GM12878 (cell line): ENCODE measurements around the gene CYP46A1. TPM values are rescaled to one million over a fixed set of nuclear protein-coding genes. Genes with fewer than 3 reads are reported as not detected.

Source experiments
- ATAC-seq: fragments of 200-7000 bp; cut with Tn5 transposase; 3 replicates; pipeline ENCODE4 v1.9.1; 2020; ENCODE audit warnings: mild to moderate bottlenecking, moderate library complexity
- BruUV-seq: library from RNA; stranded (reverse); fragments of 400-500 nt; replicated peaks from 2 replicates; lab custom pipeline; 2021; lab: Mats Ljungman, UMichigan
- CTCF ChIA-PET: fragments of 300-600 bp; sonication (Branson Sonifier 250); formaldehyde crosslinking; extraction: SDS; loops from one replicate; lab custom pipeline; 2021; ENCODE audit warnings: inconsistent platforms; lab: Yijun Ruan, JAX
- POLR2A ChIA-PET: fragments of 350-600 bp; formaldehyde crosslinking; extraction: SDS; loops from one replicate; lab custom pipeline; 2021; ENCODE audit warnings: inconsistent platforms; lab: Charles Lee
- RAD21 ChIA-PET: fragments of 300-600 bp; sonication (Branson Sonifier 250); formaldehyde crosslinking; loops from one replicate; lab custom pipeline; 2023; ENCODE audit warnings: antibody characterized with exemption; ENCODE audit not compliant: unreplicated experiment; lab: Charles Lee
- SMC1A ChIA-PET: fragments of 300-600 bp; sonication (Branson Sonifier 250); formaldehyde crosslinking; loops from one replicate; lab custom pipeline; 2023; ENCODE audit not compliant: unreplicated experiment, uncharacterized antibody; lab: Charles Lee
- DNase-seq: peaks from one replicate; pipeline ENCODE4 v3.0.0-alpha.2; 2011; ENCODE audit warnings: low read depth, low spot score
- FAIRE-seq: peaks from 3 replicates; lab custom pipeline; 2011; peaks lifted over from hg19 to GRCh38; lab: Jason Lieb, UNC
- H2AFZ ChIP-seq: 2 replicates; pipeline ENCODE4 v1.6.0; 2011; ENCODE audit warnings: low read depth, low read length, control low read depth; ENCODE audit not compliant: control insufficient read depth
- H3K27ac ChIP-seq: 2 replicates; pipeline ENCODE4 v1.5.1; 2011; ENCODE audit warnings: control low read depth; ENCODE audit not compliant: control insufficient read depth, insufficient read depth
- H3K27me3 ChIP-seq, 2 experiments: replicated peaks in 1 of 2; 2 replicates each; pipeline versions ENCODE4 v1.6.0 to v1.6.1; 2011; ENCODE audit warnings: low read length in 1 of 2; ENCODE audit not compliant: control insufficient read depth in 2 of 2, insufficient read depth in 2 of 2
- H3K36me3 ChIP-seq, 2 experiments: 2 replicates each; pipeline ENCODE4 v1.5.1; 2011; ENCODE audit warnings: low read length in 1 of 2; ENCODE audit not compliant: control insufficient read depth in 2 of 2, insufficient read depth in 2 of 2
- H3K4me1 ChIP-seq: 2 replicates; pipeline ENCODE4 v1.6.1; 2011; ENCODE audit warnings: mild to moderate bottlenecking, low read length, moderate library complexity, mixed read lengths; ENCODE audit not compliant: control insufficient read depth, insufficient read depth
- H3K4me2 ChIP-seq: 2 replicates; pipeline ENCODE4 v1.6.0; 2011; ENCODE audit warnings: control low read depth; ENCODE audit not compliant: control insufficient read depth, insufficient read depth
- H3K4me3 ChIP-seq: fragments of 200-600 bp; sonication (generic); 2 replicates; pipeline ENCODE4 v1.5.1; 2016
- H3K79me2 ChIP-seq: 2 replicates; pipeline ENCODE4 v1.6.0; 2011; ENCODE audit warnings: low read length; ENCODE audit not compliant: control insufficient read depth, insufficient read depth
- H3K9ac ChIP-seq: 2 replicates; pipeline ENCODE4 v1.8.0; 2011; ENCODE audit warnings: low read length, control low read depth, mixed read lengths; ENCODE audit not compliant: control insufficient read depth, insufficient read depth
- H3K9me3 ChIP-seq: replicated peaks from 3 replicates; pipeline ENCODE4 v1.5.1; 2011; ENCODE audit warnings: mild to moderate bottlenecking, low read length; ENCODE audit not compliant: control insufficient read depth, insufficient read depth
- H4K20me1 ChIP-seq: 2 replicates; pipeline ENCODE4 v1.6.0; 2011; ENCODE audit not compliant: control insufficient read depth, insufficient read depth
- CHD4 ChIP-seq: fragments of 200-600 bp; sonication (generic); IDR thresholded peaks from 2 replicates; pipeline ENCODE4 v1.6.1; 2016; ENCODE audit warnings: mild to moderate bottlenecking
- ESRRA ChIP-seq: IDR thresholded peaks from 2 replicates; pipeline ENCODE4 v1.6.1; 2012; ENCODE audit warnings: mild to moderate bottlenecking, low read length, improper control_type of control experiment
- HDAC2 ChIP-seq: fragments of 200-600 bp; sonication (generic); IDR thresholded peaks from 2 replicates; pipeline ENCODE4 v1.6.1; 2017
- RBBP5 ChIP-seq: fragments of 200-600 bp; sonication (generic); conservative IDR thresholded peaks from 2 replicates; pipeline ENCODE4 v1.6.1; 2016
- SMARCA5 ChIP-seq: fragments of 450-650 bp; IDR thresholded peaks from 2 replicates; pipeline ENCODE4 v1.6.1; 2017; ENCODE audit warnings: mild to moderate bottlenecking
- SREBF2 ChIP-seq: IDR thresholded peaks from 2 replicates; pipeline ENCODE4 v1.6.1; 2012; ENCODE audit warnings: mild to moderate bottlenecking, low read length
- TARDBP ChIP-seq: IDR thresholded peaks from 2 replicates; pipeline ENCODE4 v1.6.1; 2016; ENCODE audit warnings: borderline replicate concordance
- WRNIP1 ChIP-seq: IDR thresholded peaks from 2 replicates; pipeline ENCODE4 v1.6.1; 2011; ENCODE audit warnings: low read depth, low read length, improper control_type of control experiment, borderline replicate concordance
- ZNF274 ChIP-seq: IDR thresholded peaks from one replicate; pipeline ENCODE4 v1.8.0; 2011; ENCODE audit not compliant: insufficient read length, insufficient read depth
- WGBS: methylation state at CpG from one replicate; pipeline ENCODE4 v1.1.6; 2016; ENCODE audit warnings: low lambda C conversion rate; ENCODE audit not compliant: insufficient replicate concordance, insufficient coverage; ENCODE audit errors: missing lambda C conversion rate; 5-methylcytosine and 5-hydroxymethylcytosine counted together
- in situ Hi-C: fragments of 300-500 bp; cut with MboI; formaldehyde crosslinking; loops from 9 replicates; pipeline ENCODE4 v1.14.3; 2018; ENCODE audit warnings: mixed read lengths
- intact Hi-C: fragments of 100-400 bp; cut with micrococcal nuclease; formaldehyde crosslinking; loops from one replicate; pipeline ENCODE4 v1.14.2; 2022; ENCODE audit not compliant: unreplicated experiment
- polyA plus RNA-seq, 11 experiments: library from polyadenylated mRNA; depleted of rRNA in 4 of 11; unstranded in 6 of 11; stranded (reverse) in 5 of 11; fragments of >200 nt; fragmentation: Nextera tagmentation in 4 of 11; fragmentation: Illumina TruSeq in 1 of 11; extraction: Ambion mirVana in 4 of 11; extraction: Trizol in 1 of 11; gene quantifications; 1 replicate in 1 of 11; 2 replicates in 10 of 11; pipeline versions ENCODE4 v1.2.1 to v1.2.3, GENCODE V29; 2011 to 2016; ENCODE audit warnings: inconsistent platforms in 2 of 11, missing spikeins in 2 of 11, low read depth in 1 of 11
- total RNA-seq, 4 experiments: library from RNA; depleted of rRNA in 3 of 4; stranded (reverse); fragments of >200 nt in 3 of 4; fragmentation: Illumina TruSeq in 1 of 4; extraction: Trizol in 1 of 4; gene quantifications; 2 replicates each; pipeline versions ENCODE4 v1.2.1 to v1.2.3, GENCODE V29; 2013 to 2021
- TF ChIP-seq, protein P1 (sequence below): fragments of 150-350 bp; IDR thresholded peaks from 2 replicates; pipeline ENCODE4 v1.6.1; 2014; ENCODE audit warnings: mild to moderate bottlenecking, low read depth, low read length
- TF ChIP-seq, protein P2 (sequence below): fragments of 450-650 bp; IDR thresholded peaks from 2 replicates; pipeline ENCODE4 v1.6.1; 2017; ENCODE audit warnings: antibody characterized with exemption, mild to moderate bottlenecking, moderate library complexity
- TF ChIP-seq, protein P3 (sequence below): IDR thresholded peaks from 2 replicates; pipeline ENCODE4 v1.6.1; 2012; ENCODE audit warnings: mild to moderate bottlenecking, low read depth, low read length
- TF ChIP-seq, protein P4 (sequence below), 3 experiments: IDR thresholded peaks in 2 of 3; conservative IDR thresholded peaks in 1 of 3; 2 replicates each; pipeline ENCODE4 v1.5.1; 2011; ENCODE audit warnings: low read depth in 3 of 3, low read length in 3 of 3, mild to moderate bottlenecking in 3 of 3, control low read depth in 2 of 3, moderate library complexity in 2 of 3, inconsistent platforms in 1 of 3, mixed read lengths in 1 of 3; ENCODE audit not compliant: control insufficient read depth in 2 of 3, insufficient read depth in 1 of 3; ENCODE audit errors: extremely low read depth in 1 of 3

The CYP46A1 gene
- total and polyA plus RNA-seq, 10 of the 15 experiments (the other 5 are each of a cell fraction or from before 2014, with no cell fraction given), result 0.04 to 0.11 TPM; not detected in 8

DNA sequence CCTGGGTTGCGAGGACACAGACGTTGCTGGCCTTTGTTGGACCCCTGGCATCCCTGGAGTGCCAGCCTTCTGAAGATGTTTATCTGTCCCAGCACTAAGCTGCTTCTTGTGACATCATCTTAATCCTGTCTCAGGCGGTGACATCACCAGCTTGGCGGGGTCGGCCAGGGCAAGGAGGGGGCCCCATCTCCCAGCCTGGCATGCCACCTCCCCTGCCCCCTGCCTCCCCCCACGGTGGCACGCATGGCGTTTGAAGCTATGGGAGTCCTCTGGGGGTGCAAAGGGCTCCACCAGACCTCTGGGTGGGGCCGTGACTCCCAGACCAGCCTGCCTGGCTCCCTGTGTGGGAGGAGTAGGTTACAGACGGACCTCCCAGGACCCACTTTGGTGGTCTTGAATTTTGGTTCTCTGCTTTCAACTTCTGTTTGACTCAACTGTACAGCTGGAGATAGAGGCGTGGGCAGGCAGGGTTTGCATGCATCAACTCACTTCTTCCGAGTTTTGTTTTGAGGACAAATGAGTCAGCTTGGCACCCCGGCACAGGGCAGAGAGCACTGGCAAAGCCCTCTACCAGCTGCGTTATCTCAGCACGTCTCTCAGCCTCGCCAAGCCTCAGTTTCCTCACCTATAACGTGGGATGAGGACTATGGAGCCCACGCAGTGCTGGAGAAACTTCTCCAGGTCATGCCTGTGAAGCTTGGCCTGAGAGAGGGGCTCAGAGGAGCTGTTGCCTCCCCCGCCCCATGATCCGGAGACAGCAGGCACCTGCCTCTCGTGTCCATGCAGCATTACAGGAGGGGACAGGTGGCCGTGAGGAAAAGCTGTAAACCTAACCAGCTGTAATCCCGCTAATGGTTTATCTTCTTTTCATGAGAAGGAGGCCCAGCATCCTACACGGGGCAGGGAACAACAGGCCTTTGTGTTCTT, 70.3 kb downstream of the CYP46A1 start:
- ChIA-PET POLR2A (no interaction called here), CTCF (interaction anchor here (0.8 to 0.9 kb wide), 2 partner anchors 126 to 145 kb away, joined by 3 to 4 read pairs; no protein-coding TSS in a partner anchor), SMC1A (no interaction called here), RAD21 (no interaction called here)
- no peak overlapping the region for H3K9ac ChIP-seq
- H3K36me3 ChIP-seq, result no peaks in the 10 kb centered on the region
- no peak for DNase-seq
- FAIRE-seq, result no peak
- WGBS, result 2% methylated on average over 24 of the region's 24 CpGs
- in situ Hi-C loops (no loop called here), intact Hi-C loops (no loop called here)
- H3K27ac ChIP-seq, result no peak overlapping the region
- no TSS peak for BruUV-seq
- no peaks in the 10 kb centered on the region for H4K20me1 ChIP-seq
- ATAC-seq, result peak; percentile 64
- no peak overlapping the region for H2AFZ ChIP-seq
- H3K9me3 ChIP-seq, result no peaks in the 10 kb centered on the region
- H3K4me3 ChIP-seq, result no peak overlapping the region
- H3K4me2 ChIP-seq, result no peak overlapping the region
- peaks cover 3% of the 10 kb centered on the region for H3K4me1 ChIP-seq
- H3K79me2 ChIP-seq, result no peaks in the 10 kb centered on the region
- H3K27me3 ChIP-seq, result peaks cover 2 to 4% of the 10 kb centered on the region in 2 experiments; a peak in 2 of 4 replicates
- TF ChIP-seq, protein P1, sequence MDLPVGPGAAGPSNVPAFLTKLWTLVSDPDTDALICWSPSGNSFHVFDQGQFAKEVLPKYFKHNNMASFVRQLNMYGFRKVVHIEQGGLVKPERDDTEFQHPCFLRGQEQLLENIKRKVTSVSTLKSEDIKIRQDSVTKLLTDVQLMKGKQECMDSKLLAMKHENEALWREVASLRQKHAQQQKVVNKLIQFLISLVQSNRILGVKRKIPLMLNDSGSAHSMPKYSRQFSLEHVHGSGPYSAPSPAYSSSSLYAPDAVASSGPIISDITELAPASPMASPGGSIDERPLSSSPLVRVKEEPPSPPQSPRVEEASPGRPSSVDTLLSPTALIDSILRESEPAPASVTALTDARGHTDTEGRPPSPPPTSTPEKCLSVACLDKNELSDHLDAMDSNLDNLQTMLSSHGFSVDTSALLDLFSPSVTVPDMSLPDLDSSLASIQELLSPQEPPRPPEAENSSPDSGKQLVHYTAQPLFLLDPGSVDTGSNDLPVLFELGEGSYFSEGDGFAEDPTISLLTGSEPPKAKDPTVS, result no peak
- TF ChIP-seq HDAC2 (no peak), TARDBP (no peak), RBBP5 (no peak), CHD4 (no peak), WRNIP1 (no peak), SMARCA5 (no peak), ZNF274 (no peak), SREBF2 (no peak), ESRRA (no peak)
- TF ChIP-seq, protein P2, sequence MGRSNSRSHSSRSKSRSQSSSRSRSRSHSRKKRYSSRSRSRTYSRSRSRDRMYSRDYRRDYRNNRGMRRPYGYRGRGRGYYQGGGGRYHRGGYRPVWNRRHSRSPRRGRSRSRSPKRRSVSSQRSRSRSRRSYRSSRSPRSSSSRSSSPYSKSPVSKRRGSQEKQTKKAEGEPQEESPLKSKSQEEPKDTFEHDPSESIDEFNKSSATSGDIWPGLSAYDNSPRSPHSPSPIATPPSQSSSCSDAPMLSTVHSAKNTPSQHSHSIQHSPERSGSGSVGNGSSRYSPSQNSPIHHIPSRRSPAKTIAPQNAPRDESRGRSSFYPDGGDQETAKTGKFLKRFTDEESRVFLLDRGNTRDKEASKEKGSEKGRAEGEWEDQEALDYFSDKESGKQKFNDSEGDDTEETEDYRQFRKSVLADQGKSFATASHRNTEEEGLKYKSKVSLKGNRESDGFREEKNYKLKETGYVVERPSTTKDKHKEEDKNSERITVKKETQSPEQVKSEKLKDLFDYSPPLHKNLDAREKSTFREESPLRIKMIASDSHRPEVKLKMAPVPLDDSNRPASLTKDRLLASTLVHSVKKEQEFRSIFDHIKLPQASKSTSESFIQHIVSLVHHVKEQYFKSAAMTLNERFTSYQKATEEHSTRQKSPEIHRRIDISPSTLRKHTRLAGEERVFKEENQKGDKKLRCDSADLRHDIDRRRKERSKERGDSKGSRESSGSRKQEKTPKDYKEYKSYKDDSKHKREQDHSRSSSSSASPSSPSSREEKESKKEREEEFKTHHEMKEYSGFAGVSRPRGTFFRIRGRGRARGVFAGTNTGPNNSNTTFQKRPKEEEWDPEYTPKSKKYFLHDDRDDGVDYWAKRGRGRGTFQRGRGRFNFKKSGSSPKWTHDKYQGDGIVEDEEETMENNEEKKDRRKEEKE, result no peak
- TF ChIP-seq, protein P3, sequence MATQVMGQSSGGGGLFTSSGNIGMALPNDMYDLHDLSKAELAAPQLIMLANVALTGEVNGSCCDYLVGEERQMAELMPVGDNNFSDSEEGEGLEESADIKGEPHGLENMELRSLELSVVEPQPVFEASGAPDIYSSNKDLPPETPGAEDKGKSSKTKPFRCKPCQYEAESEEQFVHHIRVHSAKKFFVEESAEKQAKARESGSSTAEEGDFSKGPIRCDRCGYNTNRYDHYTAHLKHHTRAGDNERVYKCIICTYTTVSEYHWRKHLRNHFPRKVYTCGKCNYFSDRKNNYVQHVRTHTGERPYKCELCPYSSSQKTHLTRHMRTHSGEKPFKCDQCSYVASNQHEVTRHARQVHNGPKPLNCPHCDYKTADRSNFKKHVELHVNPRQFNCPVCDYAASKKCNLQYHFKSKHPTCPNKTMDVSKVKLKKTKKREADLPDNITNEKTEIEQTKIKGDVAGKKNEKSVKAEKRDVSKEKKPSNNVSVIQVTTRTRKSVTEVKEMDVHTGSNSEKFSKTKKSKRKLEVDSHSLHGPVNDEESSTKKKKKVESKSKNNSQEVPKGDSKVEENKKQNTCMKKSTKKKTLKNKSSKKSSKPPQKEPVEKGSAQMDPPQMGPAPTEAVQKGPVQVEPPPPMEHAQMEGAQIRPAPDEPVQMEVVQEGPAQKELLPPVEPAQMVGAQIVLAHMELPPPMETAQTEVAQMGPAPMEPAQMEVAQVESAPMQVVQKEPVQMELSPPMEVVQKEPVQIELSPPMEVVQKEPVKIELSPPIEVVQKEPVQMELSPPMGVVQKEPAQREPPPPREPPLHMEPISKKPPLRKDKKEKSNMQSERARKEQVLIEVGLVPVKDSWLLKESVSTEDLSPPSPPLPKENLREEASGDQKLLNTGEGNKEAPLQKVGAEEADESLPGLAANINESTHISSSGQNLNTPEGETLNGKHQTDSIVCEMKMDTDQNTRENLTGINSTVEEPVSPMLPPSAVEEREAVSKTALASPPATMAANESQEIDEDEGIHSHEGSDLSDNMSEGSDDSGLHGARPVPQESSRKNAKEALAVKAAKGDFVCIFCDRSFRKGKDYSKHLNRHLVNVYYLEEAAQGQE, result no peak
- TF ChIP-seq, protein P4, sequence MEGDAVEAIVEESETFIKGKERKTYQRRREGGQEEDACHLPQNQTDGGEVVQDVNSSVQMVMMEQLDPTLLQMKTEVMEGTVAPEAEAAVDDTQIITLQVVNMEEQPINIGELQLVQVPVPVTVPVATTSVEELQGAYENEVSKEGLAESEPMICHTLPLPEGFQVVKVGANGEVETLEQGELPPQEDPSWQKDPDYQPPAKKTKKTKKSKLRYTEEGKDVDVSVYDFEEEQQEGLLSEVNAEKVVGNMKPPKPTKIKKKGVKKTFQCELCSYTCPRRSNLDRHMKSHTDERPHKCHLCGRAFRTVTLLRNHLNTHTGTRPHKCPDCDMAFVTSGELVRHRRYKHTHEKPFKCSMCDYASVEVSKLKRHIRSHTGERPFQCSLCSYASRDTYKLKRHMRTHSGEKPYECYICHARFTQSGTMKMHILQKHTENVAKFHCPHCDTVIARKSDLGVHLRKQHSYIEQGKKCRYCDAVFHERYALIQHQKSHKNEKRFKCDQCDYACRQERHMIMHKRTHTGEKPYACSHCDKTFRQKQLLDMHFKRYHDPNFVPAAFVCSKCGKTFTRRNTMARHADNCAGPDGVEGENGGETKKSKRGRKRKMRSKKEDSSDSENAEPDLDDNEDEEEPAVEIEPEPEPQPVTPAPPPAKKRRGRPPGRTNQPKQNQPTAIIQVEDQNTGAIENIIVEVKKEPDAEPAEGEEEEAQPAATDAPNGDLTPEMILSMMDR (IDR thresholded peaks at IDR 0.05 in 2 of 3, conservative IDR thresholded peaks at IDR 0.05 in 1 of 3; ENCODE audit: control insufficient read depth in 2 of 3, extremely low read depth in 1 of 3, insufficient read depth in 1 of 3, low read depth in 3 of 3, low read length in 3 of 3), result no peak
